Dendritic cell treated with granulocyte-macrophage colony-stimulating factor and Interleukin-4, amounts not matched to agents 40 ng/mL and 50 ng/mL, for 4 days (primary cell): ENCODE data around the gene KIAA0513.
A peak's percentile ranks its signal among the peaks of the same experiment; 100 is the strongest.

Experiments used
- H3K27ac Mint-ChIP-seq: one replicate; pipeline ENCODE4 v1.8.0; 2022; ENCODE audit warnings: mild to moderate bottlenecking, mixed read lengths
- H3K27me3 Mint-ChIP-seq: one replicate; pipeline ENCODE4 v1.8.0; 2022; ENCODE audit warnings: mild to moderate bottlenecking, mixed read lengths
- H3K36me3 Mint-ChIP-seq: one replicate; pipeline ENCODE4 v1.8.0; 2022; ENCODE audit warnings: low read depth, mixed read lengths
- H3K4me1 Mint-ChIP-seq: one replicate; pipeline ENCODE4 v1.8.0; 2022; ENCODE audit warnings: low read depth, mixed read lengths
- H3K4me3 Mint-ChIP-seq: one replicate; pipeline ENCODE4 v1.8.0; 2022; ENCODE audit warnings: mild to moderate bottlenecking, moderate library complexity, mixed read lengths
- H3K9me3 Mint-ChIP-seq: one replicate; pipeline ENCODE4 v1.8.0; 2022; ENCODE audit warnings: mixed read lengths
- intact Hi-C: fragments of 100-400 bp; cut with micrococcal nuclease; formaldehyde crosslinking; loops from one replicate; pipeline ENCODE4 v1.15.0; 2022

The KIAA0513 gene

DNA sequence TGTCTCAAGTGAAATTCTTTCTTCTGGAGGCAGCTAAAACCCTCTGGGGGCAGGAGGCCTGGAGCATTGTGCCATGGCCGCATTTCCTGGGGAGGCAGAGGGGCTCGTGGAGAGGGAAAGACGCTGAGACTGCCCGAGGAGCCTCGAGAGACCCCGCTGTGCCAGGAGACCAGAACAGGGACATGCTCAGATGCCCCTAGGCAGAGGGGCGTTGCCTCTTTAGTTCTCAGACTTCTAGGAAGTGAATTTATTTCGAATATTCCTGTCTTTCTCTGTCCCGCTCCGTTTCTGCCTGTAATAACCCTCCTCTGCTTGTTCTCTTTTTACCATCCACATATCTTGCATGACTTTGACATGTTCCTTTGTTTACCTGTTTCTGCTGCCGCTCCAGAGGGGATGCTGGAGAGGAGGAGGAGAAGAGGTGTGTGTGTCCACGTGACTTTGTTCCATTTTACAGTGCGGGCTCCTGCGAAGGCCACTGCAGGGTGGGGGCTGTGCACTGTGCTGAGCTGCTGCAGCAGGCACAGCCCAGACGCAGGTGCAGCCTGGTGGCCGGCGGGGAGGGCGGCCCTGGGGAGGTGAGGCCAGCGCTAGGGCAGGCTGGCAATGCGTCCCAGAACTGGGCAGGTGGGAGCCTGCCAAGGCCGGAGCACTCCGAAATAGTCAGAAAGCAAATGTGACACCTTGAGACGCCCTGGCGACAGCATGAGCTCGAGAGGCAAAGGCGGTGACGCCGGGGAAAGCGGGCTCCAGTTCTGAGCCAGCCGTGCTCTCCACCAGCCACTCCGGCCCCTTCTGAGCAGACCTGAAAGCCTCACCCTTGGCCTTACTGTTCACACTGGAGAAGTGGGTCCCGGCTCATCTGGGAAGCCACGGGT, 54.8 kb downstream of the KIAA0513 start:
- intact Hi-C loops = loop anchor here (10.0 kb wide), 2 partner anchors 58 to 328 kb away; partner anchors contain the start of gene KIAA0513
- H3K4me1 Mint-ChIP-seq = peaks cover 47% of the 10 kb centered on the region
- peak overlapping the region; percentile 30 for H3K4me3 Mint-ChIP-seq
- H3K27ac Mint-ChIP-seq = peak overlapping the region; percentile 45
- H3K9me3 Mint-ChIP-seq = no peaks in the 10 kb centered on the region
- H3K27me3 Mint-ChIP-seq = peaks cover 7% of the 10 kb centered on the region
- H3K36me3 Mint-ChIP-seq = peaks cover 77% of the 10 kb centered on the region

DNA sequence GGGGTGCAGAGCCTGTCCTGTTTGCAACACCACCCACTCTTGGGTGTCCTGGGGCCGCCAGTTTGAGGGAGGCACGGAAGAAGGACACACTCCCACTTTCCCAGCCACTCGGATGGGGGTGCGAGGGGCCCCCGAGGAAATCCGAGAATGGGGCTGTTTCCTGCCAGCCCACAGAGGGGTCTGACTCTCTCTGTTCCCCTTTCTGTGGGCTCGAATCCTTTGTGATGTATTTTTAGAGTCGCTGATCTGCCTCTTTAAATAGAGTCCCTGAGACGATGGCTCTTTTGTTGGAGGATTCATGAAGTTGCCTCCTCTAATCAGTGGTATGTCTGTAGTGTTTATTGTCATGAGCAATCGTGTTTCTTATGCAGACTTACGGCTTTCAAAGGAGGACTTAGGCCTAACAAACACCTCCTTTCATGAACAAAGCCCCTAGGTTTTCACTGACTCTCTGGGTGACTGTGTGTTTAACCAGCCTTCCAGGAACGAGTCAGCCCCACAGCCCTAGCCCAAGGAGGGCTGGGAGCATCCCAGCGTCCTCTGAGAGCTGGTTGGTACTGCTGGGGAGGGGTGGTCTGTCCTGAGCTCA, 55.5 kb downstream of the KIAA0513 start:
- peaks cover 7% of the 10 kb centered on the region for H3K27me3 Mint-ChIP-seq
- H3K9me3 Mint-ChIP-seq = no peaks in the 10 kb centered on the region
- intact Hi-C loops = loop anchor here (10.0 kb wide), 2 partner anchors 58 to 328 kb away; partner anchors contain the start of gene KIAA0513
- H3K27ac Mint-ChIP-seq = peak overlapping the region; percentile 45
- H3K4me1 Mint-ChIP-seq = peaks cover 44% of the 10 kb centered on the region
- peak overlapping the region; percentile 30 for H3K4me3 Mint-ChIP-seq
- H3K36me3 Mint-ChIP-seq = peaks cover 77% of the 10 kb centered on the region

DNA sequence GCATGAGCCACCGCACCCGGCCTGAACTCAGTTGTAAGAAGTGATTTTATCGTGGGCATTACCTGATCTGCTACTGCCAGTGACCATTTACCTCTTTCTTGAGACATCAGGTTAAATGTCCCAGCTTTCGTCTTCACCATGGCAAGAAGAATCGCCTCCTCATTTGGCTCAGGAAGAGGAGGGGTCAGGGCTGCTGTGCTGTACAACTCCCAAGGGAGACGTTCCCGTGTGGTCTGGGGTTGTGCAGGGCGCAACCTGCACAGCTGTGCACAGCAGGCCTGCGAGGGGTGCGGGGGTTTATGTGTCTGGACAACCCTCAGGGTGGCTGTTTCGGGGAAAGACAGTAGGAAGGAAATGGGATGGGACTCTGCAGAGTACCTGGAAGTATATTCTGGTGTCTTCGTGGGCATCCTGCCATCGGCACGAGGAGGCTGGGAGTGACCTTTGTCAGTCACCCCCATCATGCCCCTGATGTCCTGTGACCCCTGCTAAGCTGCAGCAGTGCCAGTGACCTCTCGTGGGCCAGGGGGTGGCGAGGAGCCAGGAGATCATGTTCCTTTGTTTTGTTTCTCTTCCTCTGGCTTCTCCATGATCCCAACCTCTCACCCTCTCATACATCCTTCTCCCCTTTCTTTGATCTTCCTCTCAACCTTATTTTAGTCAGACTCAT, 57.4 kb downstream of the KIAA0513 start:
- H3K4me3 Mint-ChIP-seq = no peak overlapping the region
- no peak overlapping the region for H3K27ac Mint-ChIP-seq
- H3K9me3 Mint-ChIP-seq = no peaks in the 10 kb centered on the region
- intact Hi-C loops = loop anchor here (5.0 to 10.0 kb wide), 4 partner anchors 38 to 330 kb away; partner anchors contain the start of gene KIAA0513
- peaks cover 55% of the 10 kb centered on the region for H3K4me1 Mint-ChIP-seq
- peaks cover 77% of the 10 kb centered on the region for H3K36me3 Mint-ChIP-seq
- H3K27me3 Mint-ChIP-seq = peaks cover 7% of the 10 kb centered on the region

DNA sequence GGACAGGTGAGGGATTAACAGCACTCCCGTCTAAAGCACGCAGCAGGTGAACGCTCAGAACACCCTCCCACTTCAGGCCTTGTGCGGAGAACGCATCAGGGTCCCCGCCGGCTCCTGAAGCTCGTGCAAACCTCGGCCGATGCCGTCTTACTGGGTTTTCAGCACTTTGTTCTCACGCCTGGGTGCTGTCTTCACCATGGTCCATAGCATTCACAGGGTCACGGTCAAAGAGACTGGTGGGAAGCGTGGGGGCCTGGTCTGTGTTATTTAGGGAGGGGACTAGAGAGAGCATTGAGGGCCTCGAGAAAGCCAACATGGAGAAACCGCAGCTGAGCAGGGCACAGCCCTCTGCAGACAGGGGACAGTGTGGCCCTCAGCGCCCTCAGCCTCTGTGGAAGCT, 58.1 kb downstream of the KIAA0513 start:
- Mint-ChIP-seq H3K27ac (no peak overlapping the region), H3K4me1 (peaks cover 63% of the 10 kb centered on the region), H3K27me3 (peaks cover 7% of the 10 kb centered on the region), H3K36me3 (peaks cover 78% of the 10 kb centered on the region), H3K4me3 (no peak overlapping the region), H3K9me3 (no peaks in the 10 kb centered on the region)
- intact Hi-C loops = loop anchor here (5.0 to 10.0 kb wide), 4 partner anchors 38 to 331 kb away; partner anchors contain the start of gene KIAA0513

DNA sequence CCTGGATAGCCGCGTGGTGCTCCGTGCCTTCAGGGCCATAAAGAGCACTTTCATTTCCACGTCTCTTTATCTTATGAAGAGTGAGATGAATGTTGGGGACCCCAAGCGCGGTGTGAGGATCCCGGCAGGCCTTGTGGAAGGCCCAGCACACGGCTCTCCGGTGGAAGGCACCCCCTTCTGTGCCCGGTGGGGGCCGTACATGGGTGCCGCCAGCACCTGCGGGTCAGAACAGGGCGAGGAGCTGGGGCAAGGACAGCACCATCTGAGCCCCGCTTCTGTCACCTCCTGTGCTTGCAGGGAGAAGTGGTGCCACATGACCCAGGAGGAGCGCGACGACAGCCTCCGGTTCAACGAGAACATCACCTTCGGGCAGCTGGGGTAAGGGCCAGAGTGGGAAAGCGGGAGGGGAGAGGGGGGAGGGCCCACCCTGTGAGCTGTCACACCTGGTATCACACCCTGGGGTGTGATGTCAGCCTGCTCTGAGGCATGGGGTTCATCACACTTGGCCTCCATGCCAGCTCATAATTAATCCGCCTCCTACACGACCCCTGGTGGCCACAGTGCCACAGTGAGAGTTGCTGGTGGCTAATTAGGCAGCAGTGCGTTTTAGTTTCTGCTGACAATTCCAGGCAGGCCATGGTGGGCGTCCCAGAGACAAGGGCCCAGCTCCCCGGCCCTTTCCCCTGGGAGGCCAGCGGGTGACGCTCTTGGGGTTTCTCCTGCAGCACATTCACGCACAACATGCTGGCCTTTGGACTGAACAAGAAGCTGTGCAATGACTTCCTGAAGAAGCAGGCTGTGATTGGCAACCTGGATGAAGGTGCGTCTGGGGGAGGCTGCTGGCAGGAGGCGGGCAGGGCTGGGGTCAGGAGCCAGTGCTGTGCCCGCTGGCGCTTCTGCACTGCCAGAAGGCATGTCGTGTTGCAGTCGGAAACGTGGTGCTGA, 59.0 kb downstream of the KIAA0513 start:
- no peak overlapping the region for H3K4me3 Mint-ChIP-seq
- intact Hi-C loops = loop anchor here (5.0 to 10.0 kb wide), 4 partner anchors 39 to 332 kb away; partner anchors contain the start of gene KIAA0513
- peaks cover 7% of the 10 kb centered on the region for H3K27me3 Mint-ChIP-seq
- no peaks in the 10 kb centered on the region for H3K9me3 Mint-ChIP-seq
- H3K36me3 Mint-ChIP-seq = peaks cover 70% of the 10 kb centered on the region
- H3K4me1 Mint-ChIP-seq = peaks cover 64% of the 10 kb centered on the region
- no peak overlapping the region for H3K27ac Mint-ChIP-seq

DNA sequence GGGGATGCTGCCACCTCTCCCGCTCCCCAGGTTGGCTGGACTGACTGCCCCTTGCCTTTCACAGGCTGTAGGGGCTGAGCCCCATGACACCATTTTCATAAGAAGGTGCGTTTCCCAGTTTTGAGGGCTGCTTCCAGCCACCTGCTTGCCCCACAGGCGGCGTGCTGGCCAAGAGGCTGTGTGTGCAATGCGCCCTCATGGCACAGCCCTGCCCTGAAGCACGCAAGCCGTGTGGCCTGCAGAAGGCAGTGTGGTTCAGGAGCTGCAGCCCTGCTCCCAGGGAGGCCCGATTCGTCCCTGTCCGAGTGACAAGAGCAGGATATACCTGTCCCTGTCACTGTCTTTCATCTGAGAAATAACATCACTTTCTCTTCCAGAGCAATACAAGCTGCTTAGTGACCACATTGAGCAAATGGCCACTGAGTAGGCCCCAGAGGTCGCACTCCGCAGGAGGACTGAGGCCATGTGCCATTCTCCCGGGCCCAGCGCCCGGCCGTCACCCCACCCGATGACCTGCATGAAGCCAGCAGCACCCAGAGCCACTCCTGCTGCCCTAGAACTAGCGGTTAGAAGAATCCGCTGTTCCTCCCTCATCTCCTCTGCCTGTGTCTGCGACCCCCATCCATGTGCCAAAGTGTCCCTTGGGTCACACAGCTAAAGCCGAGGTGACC, 60.4 kb downstream of the KIAA0513 start:
- no peaks in the 10 kb centered on the region for H3K9me3 Mint-ChIP-seq
- intact Hi-C loops = loop anchor here (5.0 to 10.0 kb wide), 4 partner anchors 41 to 333 kb away; partner anchors contain the start of gene KIAA0513
- H3K27me3 Mint-ChIP-seq = peaks cover 2% of the 10 kb centered on the region
- peaks cover 60% of the 10 kb centered on the region for H3K36me3 Mint-ChIP-seq
- no peak overlapping the region for H3K4me3 Mint-ChIP-seq
- H3K27ac Mint-ChIP-seq = peak overlapping the region; percentile 23
- H3K4me1 Mint-ChIP-seq = peaks cover 50% of the 10 kb centered on the region

DNA sequence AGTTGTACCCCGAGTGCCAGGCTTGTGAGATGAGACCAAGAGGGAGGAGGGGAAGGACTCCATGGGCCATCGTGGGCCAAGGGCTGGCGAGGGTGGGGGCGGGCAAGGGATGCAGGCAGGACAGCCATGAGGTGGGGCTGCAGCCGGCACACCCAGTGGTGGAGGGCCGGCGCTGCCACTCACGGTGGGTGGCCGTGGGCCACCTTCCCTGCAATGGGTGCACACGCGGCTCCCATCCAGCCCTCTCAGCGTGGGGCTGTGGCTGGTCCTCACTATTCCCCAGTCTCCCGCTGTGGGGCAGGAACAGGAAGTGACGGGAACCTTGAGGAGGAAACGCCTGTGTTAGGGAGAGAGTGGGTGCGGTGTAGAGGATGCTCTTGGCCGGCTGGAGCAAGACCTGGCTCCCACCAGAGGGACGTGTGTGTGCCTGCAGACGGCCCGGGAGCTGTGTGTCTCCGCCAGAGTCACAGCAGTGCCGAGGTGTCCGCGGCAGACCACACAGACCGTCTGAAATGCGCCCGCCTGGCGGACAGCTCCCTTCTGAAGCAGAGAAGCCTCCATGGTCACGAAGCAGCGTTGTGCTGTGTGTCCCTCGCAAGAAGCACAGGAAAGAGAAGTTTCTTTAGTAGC, 61.1 kb downstream of the KIAA0513 start:
- Mint-ChIP-seq H3K9me3 (no peaks in the 10 kb centered on the region), H3K36me3 (peaks cover 60% of the 10 kb centered on the region), H3K27ac (peak overlapping the region; percentile 23), H3K4me3 (no peak overlapping the region), H3K4me1 (peaks cover 43% of the 10 kb centered on the region), H3K27me3 (peaks cover under 1% of the 10 kb centered on the region)
- intact Hi-C loops = loop anchor here (5.0 to 10.0 kb wide), 4 partner anchors 41 to 334 kb away; partner anchors contain the start of gene KIAA0513

DNA sequence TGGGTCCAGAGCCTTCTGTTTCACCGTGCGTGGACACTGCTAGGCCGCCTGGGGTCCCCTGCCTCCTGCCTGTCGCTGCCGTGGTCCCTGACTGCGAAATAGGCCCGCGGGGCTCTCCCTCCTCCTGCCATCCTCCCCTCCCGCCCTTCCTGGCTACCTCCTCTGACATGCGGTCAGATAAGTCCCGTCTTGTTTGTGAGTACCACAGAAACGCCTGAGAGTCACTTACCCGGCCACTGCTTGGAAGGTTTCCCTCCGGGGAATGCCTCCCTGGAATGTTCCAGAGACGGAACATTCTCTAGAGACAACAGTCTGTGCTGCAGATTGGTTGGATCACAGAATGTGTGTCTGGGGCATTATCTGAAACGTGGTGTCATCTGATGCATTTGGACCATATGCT, 61.9 kb downstream of the KIAA0513 start:
- H3K27me3 Mint-ChIP-seq = peaks cover 3% of the 10 kb centered on the region
- no peak overlapping the region for H3K27ac Mint-ChIP-seq
- no peak overlapping the region for H3K4me3 Mint-ChIP-seq
- H3K4me1 Mint-ChIP-seq = peaks cover 41% of the 10 kb centered on the region
- H3K36me3 Mint-ChIP-seq = peaks cover 60% of the 10 kb centered on the region
- intact Hi-C loops = loop anchor here (5.0 to 10.0 kb wide), 4 partner anchors 42 to 335 kb away; partner anchors contain the start of gene KIAA0513
- H3K9me3 Mint-ChIP-seq = no peaks in the 10 kb centered on the region

DNA sequence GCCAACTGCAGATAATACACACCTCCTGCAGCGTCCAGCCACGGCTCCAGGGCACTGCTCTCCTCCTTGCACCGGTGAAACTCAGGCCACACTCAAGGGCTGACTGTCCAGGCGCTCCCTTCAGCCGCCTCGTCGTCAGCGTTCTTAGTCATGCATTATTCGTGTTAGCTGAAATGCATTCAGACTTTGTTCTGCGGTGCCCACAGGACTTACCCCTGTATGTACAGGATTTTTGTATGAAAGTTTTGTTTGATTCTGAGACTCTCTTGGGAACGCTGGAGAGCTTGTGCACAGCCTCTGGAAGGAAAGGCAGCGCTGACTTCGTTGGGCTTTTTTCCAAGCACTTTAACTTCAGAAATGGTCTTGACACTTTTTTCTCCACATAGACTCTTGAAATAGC, 62.6 kb downstream of the KIAA0513 start:
- Mint-ChIP-seq H3K36me3 (peaks cover 54% of the 10 kb centered on the region), H3K27ac (no peak overlapping the region), H3K4me3 (no peak overlapping the region), H3K4me1 (peaks cover 37% of the 10 kb centered on the region), H3K9me3 (no peaks in the 10 kb centered on the region), H3K27me3 (peaks cover 9% of the 10 kb centered on the region)
- intact Hi-C loops = no loop called here

DNA sequence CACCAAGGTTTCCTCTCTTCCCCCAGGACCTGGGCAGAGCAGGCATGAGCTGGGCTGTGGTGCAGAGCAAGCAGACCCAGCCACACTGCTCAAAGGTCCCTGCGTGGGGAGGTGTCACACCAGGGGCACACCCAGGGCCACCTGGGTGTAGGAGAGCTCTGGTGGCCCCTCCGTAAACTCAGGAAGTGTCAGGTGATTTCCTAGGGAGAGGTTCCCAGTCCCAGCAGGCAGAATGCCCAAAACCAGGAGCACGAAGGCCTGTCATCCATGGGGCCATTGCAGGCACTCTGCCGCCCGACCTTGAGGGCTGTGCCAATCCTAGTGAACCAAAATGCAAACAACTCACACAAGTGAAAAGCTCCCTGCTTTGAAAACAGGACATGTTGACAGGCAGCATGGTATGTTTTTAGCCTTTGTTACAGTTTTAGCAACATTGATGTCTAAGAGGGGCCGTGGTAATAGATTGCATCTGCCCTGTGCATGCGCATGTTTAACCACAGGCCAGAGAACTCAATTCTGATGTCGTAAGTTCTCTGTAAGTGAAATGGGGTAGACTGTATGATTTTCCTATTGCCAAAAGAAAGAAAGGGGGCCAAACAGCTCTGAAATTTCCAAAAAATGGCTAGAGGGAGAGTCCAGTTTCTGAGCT, 63.4 kb downstream of the KIAA0513 start:
- intact Hi-C loops = no loop called here
- H3K27ac Mint-ChIP-seq = no peak overlapping the region
- no peak overlapping the region for H3K4me3 Mint-ChIP-seq
- peaks cover 34% of the 10 kb centered on the region for H3K4me1 Mint-ChIP-seq
- H3K9me3 Mint-ChIP-seq = no peaks in the 10 kb centered on the region
- peaks cover 9% of the 10 kb centered on the region for H3K27me3 Mint-ChIP-seq
- H3K36me3 Mint-ChIP-seq = peaks cover 46% of the 10 kb centered on the region

DNA sequence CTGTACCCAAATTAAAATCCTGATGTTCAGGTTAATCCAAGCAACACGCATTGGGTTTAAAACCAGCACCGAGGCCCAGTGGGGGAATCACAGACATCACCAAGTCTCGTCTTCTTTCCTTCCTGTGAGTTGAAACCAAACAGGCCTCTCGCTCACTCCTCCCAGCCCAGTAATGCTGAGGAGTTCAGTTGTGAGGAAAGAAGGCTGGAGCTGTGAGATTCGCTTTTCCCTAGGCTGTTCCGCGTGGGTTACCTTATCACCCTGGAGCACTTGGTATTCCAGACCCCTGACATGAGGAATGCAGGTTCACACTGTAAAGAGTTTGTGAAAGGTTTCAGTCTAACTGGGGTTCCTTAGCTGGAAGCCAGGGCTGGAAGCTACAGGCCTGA, 63.9 kb downstream of the KIAA0513 start:
- H3K4me3 Mint-ChIP-seq = no peak overlapping the region
- H3K4me1 Mint-ChIP-seq = peaks cover 31% of the 10 kb centered on the region
- H3K27ac Mint-ChIP-seq = no peak overlapping the region
- peaks cover 9% of the 10 kb centered on the region for H3K27me3 Mint-ChIP-seq
- intact Hi-C loops = no loop called here
- peaks cover 43% of the 10 kb centered on the region for H3K36me3 Mint-ChIP-seq
- H3K9me3 Mint-ChIP-seq = no peaks in the 10 kb centered on the region

DNA sequence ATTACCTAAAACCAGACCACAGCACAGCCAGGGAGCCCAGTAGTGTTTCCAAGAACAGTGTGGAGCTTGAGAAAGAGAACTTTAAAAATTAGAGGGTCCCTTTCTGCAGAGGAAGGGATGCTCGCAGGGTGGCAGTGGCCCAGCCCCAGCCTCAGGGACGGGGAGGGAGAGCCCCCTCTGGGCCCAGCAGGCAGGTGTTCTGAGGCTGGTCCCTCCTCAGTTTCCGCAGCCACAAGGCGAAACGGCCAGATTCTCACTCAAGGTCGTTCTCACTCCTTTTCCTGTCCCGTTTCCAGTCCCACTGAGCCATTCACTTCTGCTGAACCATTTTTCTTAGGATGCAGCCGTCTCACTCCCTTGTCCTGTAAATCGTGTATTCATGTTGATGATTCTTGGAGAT, 64.7 kb downstream of the KIAA0513 start:
- H3K36me3 Mint-ChIP-seq = peaks cover 35% of the 10 kb centered on the region
- H3K4me1 Mint-ChIP-seq = peaks cover 23% of the 10 kb centered on the region
- no peak overlapping the region for H3K27ac Mint-ChIP-seq
- peaks cover 10% of the 10 kb centered on the region for H3K27me3 Mint-ChIP-seq
- H3K9me3 Mint-ChIP-seq = no peaks in the 10 kb centered on the region
- intact Hi-C loops = no loop called here
- H3K4me3 Mint-ChIP-seq = no peak overlapping the region
